ENCODE results near the gene NFE2L3. TPM values are rescaled to one million over a fixed set of nuclear protein-coding genes. Genes with fewer than 3 reads are reported as not detected.

NFE2L3 gene
- total RNA-seq, 1 experiment from 2014 or later, result 8.5 TPM

DNA sequence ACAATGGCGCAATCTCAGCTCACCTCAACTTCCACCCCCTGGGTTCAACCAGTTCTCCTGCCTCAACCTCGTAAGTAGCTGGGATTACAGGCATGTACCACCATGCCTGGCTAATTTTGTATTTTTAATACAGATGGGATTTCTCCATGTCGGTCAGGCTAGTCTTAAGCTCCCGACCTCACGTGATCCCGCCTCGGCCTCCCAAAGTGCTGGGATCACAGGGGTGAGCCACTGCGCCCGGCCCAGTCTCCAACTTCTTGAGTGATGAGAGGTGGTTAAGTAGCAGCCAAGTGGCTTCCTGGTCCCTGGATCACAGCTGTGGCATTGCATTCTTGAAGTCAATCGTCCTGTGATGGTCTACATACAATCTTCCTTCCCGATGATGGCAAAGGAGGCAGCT, 46.1 kb upstream of the NFE2L3 start:
- H3K27me3 ChIP-seq (replicated peaks; ENCODE audit: insufficient read depth, low read depth, low read length, poor library complexity), result no peaks in the 10 kb centered on the region
- H3K27ac ChIP-seq (ENCODE audit: low read depth, low read length, poor library complexity, severe bottlenecking), result no peak overlapping the region
- H3K36me3 ChIP-seq (ENCODE audit: insufficient read depth, low read length, poor library complexity, severe bottlenecking), result no peaks in the 10 kb centered on the region
- no peaks in the 10 kb centered on the region for H3K9me3 ChIP-seq (ENCODE audit: low read depth, low read length, poor library complexity, severe bottlenecking)
- CTCF ChIA-PET, result no interaction called here
- DNase-seq (ENCODE audit: low spot score), result no peak
- POLR2A ChIA-PET (ENCODE audit: low non-redundant PET), result no interaction called here
- no peak overlapping the region for H3K4me3 ChIP-seq (ENCODE audit: low read depth, low read length, poor library complexity, severe bottlenecking)
- no TSS peak for BruUV-seq (replicated peaks)
- TF ChIP-seq EZH2 (IDR thresholded peaks at IDR 0.05; ENCODE audit: borderline replicate concordance, low read depth, low read length, poor library complexity, severe bottlenecking) (no peak), CTCF (conservative IDR thresholded peaks at IDR 0.05; ENCODE audit: low read depth, low read length) (no peak)
- intact Hi-C loops (cut with micrococcal nuclease; ENCODE audit: unreplicated experiment), result no loop called here
- H3K4me1 ChIP-seq (ENCODE audit: insufficient read depth, low read length, poor library complexity, severe bottlenecking), result peaks cover 9% of the 10 kb centered on the region

- DNase-seq (ENCODE audit: low spot score), result no peak
- no TSS peak for BruUV-seq (replicated peaks)
Observed at GRCh38 chr7:26112203-26112740, 39.7 kb upstream of the NFE2L3 start.

GRCh38 chr7:26115650-26116049, 36.3 kb upstream of the NFE2L3 start:
- no peak overlapping the region for H3K27ac ChIP-seq (ENCODE audit: low read depth, low read length, poor library complexity, severe bottlenecking)
- ChIA-PET POLR2A (ENCODE audit: low non-redundant PET) (no interaction called here), CTCF (no interaction called here)
- intact Hi-C loops (cut with micrococcal nuclease; ENCODE audit: unreplicated experiment), result no loop called here
- no peaks in the 10 kb centered on the region for H3K9me3 ChIP-seq (ENCODE audit: low read depth, low read length, poor library complexity, severe bottlenecking)
- no peaks in the 10 kb centered on the region for H3K36me3 ChIP-seq (ENCODE audit: insufficient read depth, low read length, poor library complexity, severe bottlenecking)
- no peaks in the 10 kb centered on the region for H3K27me3 ChIP-seq (replicated peaks; ENCODE audit: insufficient read depth, low read depth, low read length, poor library complexity)
- TF ChIP-seq EZH2 (IDR thresholded peaks at IDR 0.05; ENCODE audit: borderline replicate concordance, low read depth, low read length, poor library complexity, severe bottlenecking) (no peak), CTCF (conservative IDR thresholded peaks at IDR 0.05; ENCODE audit: low read depth, low read length) (no peak)
- H3K4me3 ChIP-seq (ENCODE audit: low read depth, low read length, poor library complexity, severe bottlenecking), result no peak overlapping the region
- no peak for DNase-seq (ENCODE audit: low spot score)
- no peaks in the 10 kb centered on the region for H3K4me1 ChIP-seq (ENCODE audit: insufficient read depth, low read length, poor library complexity, severe bottlenecking)
- no TSS peak for BruUV-seq (replicated peaks)

More at GRCh38 chr7:26112203-26112740, 39.7 kb upstream of the NFE2L3 start:
- Histone ChIP-seq H3K36me3 (ENCODE audit: insufficient read depth, low read length, poor library complexity, severe bottlenecking) (no peaks in the 10 kb centered on the region), H3K27me3 (replicated peaks; ENCODE audit: insufficient read depth, low read depth, low read length, poor library complexity) (no peaks in the 10 kb centered on the region), H3K27ac (ENCODE audit: low read depth, low read length, poor library complexity, severe bottlenecking) (no peak overlapping the region), H3K4me3 (ENCODE audit: low read depth, low read length, poor library complexity, severe bottlenecking) (no peak overlapping the region), H3K9me3 (ENCODE audit: low read depth, low read length, poor library complexity, severe bottlenecking) (no peaks in the 10 kb centered on the region), H3K4me1 (ENCODE audit: insufficient read depth, low read length, poor library complexity, severe bottlenecking) (no peaks in the 10 kb centered on the region)
- intact Hi-C loops (cut with micrococcal nuclease; ENCODE audit: unreplicated experiment), result no loop called here
- TF ChIP-seq EZH2 (IDR thresholded peaks at IDR 0.05; ENCODE audit: borderline replicate concordance, low read depth, low read length, poor library complexity, severe bottlenecking), result no peak
- no peak for TF ChIP-seq CTCF (conservative IDR thresholded peaks at IDR 0.05; ENCODE audit: low read depth, low read length)
- CTCF ChIA-PET, result interaction anchor here (0.7 kb wide), 1 partner anchor 127 kb away, joined by 4 read pairs; no protein-coding TSS in a partner anchor
- POLR2A ChIA-PET (ENCODE audit: low non-redundant PET), result interaction anchor here (0.5 kb wide), 1 partner anchor 98 kb away, joined by 7 read pairs; no protein-coding TSS in a partner anchor

Data from A673 (cell line).